GM10266 (cell line): ENCODE results near the gene BLM.

Experiments
- DNase-seq: peaks from one replicate; pipeline ENCODE4 v3.0.0; 2012; ENCODE audit errors: extremely low spot score
- CTCF ChIP-seq: IDR thresholded peaks from 2 replicates; pipeline ENCODE4 v1.5.1; 2012; ENCODE audit warnings: mild to moderate bottlenecking, low read depth; ENCODE audit not compliant: control insufficient read depth, insufficient read depth; ENCODE audit errors: missing control alignments

The BLM gene

DNA sequence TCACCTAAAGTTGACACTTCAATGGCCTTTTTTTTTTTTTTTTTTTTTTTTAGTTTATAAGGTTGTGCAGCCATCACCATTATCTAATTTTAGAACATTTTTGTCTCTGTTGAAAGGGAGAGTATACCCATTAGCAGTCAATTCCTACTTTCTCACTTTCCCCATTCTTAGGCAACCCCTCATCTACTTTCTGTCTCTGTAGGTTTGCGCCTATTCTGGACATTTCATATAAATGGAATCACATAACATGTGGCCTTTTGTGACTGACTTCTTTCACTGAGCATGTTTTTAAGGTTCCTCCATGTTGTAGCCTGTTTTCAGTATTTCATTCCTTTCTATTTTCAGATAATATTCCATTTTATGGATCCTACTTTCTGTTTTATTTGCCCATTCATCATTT lies 56.3 kb downstream of the BLM start:
- TF ChIP-seq CTCF: no peak
- DNase-seq: no peak

DNA sequence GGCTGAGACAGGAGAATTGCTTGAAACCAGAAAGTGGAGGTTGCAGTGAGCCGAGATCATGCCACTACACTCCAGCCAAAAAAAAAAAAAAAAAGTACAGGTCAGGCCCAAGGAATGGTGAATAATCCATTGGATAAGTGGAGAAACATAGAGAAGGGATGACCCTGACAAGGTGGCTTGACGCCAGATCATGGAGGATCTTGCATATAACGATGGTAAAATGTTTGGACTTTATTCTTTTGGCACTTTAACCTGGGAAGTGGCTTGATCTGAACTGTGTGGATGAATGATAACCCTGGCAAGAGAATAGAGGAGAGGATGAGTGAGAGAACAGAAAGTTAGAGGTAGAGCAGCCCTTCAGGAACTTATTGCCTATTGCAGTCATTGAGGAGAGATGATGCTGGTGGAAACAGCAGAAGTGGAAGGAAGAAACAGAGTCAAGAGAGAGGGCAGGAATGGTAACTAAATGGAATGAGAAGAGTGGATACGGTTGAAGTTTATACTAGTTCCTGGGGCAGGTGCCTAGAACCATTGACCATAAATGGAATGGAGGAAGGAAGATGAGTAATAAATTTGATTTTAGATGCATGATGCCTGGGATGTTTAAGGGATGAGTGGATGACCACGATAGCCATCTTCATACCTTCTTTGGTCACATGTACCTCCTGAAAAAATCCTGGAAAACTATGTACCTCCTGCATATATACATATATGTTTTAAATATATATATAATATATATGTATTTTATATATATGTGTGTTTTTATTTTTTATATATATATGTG lies 57.8 kb downstream of the BLM start:
- DNase-seq: no peak
- no peak for TF ChIP-seq CTCF

DNA sequence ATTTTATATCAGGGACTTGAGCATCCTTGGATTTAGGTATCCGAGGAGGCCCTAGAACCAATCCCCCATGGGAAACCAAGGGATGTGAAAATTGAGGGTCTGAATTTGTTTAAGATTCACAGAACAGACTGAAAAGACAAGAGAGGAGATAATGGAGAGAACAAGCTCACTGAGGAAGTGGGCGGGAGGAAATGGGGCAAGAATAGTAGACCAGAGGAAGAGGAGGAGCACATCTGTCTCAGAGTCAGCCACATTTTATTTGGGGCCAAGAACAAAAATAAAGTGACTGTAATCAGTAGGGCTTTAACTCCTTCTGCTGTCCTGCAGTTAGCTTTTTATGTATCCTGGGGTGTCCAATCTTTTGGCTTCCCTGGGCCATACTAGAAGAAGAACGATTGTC lies 63.8 kb downstream of the BLM start:
- no peak for TF ChIP-seq CTCF
- no peak for DNase-seq

- TF ChIP-seq CTCF: no peak
- DNase-seq: no peak
These were observed 65.3 kb downstream of the BLM start for GRCh38 chr15:90782442-90782841.

DNA sequence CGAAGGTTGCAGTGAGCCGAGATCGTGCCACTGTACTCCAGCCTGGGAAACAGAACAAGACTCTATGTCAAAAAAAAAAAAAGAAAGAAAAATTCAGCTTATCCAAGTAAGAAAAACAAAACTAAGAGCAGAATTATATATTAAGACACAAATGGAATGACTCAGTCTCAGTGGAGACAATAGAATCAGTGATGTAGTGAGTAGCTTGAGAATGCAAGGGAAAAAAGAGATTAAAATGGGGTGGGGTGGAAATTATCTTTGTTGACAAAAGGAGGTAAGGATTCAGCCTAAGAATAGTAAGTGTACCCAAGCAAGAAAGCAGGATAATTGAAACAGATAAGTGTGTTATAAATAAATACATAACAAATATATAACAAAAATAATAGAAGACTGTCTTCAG lies 70.7 kb downstream of the BLM start:
- no peak for DNase-seq

GRCh38 chr15:90789462-90789861 lies 72.3 kb downstream of the BLM start:
- no peak for TF ChIP-seq CTCF
- DNase-seq: no peak

More for the DNA sequence above, 70.7 kb downstream of the BLM start:
- TF ChIP-seq CTCF: no peak

DNA sequence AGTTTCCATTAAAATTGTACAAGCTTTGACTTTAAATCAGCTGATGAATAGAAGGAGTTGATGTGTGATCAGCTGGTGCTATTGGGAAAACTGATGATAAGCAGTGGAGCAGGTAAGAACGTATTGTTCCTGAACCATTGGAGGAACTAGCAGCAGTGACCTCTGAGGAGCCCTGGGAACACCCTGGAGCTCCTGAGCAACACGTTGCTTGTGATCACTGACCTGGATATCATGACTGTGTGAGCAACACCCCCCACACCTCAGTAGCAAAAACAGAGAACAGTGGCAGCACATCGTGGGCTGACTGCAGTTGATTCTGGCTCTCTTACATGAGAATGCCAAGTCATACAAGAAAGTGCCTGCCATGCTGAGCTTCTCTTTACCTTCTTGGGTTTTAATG lies 72.9 kb downstream of the BLM start:
- DNase-seq: no peak
- no peak for TF ChIP-seq CTCF
